GM21825 (cell line): ENCODE data around the gene FAM204A.

Experiments used
- ATAC-seq: cut with Tn5 transposase; IDR thresholded peaks from one replicate; pipeline ENCODE4 v1.9.1; 2021; ENCODE audit warnings: mild to moderate bottlenecking, moderate library complexity; ENCODE audit not compliant: unreplicated experiment

FAM204A gene

DNA sequence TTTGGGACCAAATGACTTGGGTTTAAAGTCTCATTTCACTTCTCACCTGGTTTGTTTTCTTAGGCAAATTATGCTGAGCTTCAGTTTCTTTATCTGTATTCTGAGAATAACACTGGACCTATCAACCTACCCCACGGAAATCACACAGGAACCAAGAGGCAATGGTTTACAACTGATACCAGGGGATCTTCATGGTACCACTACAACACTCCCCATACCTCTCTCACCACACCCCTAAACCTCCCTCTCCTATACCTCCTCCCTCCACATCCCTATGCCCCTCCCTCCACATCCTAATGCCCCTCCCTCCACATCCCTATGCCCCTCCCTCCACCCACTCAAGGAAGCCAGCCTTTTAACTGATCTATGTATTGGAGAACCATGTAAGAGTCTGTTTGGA lies 9.9 kb downstream of the FAM204A start:
- peak; percentile 78 for ATAC-seq

DNA sequence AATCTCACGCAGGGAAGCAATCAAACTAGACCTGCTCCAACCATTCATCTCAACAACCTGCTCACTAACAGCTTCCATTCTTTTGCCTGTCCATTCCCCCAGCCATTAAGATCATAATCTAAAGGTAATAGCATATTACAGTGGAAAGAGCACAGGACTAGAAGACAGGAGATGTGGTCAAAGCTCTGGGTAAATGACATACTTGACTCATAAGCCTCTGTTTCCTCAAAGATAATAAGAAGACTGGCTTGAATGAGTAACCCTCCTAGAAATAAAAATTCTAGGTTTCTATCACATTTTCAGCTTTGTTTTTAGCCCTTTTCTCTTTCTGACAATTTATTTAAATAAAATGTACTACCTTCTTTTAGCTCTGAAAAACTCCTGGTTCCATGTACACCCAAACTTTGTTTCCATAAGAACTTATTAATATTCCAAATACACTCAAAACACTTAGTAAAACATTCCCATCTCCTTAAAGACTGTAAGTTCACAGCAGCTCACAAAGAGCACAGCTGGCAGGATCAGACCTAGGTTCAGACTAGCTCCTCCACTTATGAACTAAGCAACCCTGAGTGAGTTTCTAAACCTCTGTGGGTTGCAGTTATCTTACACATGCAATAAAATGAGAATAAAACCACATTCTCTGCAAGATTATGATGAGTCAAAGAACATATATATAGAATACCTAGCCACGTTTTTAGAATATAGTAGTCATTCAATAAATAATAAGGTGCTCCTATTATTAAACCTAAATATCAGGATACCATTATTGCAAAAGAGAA lies 11.6 kb downstream of the FAM204A start:
- ATAC-seq = no peak

DNA sequence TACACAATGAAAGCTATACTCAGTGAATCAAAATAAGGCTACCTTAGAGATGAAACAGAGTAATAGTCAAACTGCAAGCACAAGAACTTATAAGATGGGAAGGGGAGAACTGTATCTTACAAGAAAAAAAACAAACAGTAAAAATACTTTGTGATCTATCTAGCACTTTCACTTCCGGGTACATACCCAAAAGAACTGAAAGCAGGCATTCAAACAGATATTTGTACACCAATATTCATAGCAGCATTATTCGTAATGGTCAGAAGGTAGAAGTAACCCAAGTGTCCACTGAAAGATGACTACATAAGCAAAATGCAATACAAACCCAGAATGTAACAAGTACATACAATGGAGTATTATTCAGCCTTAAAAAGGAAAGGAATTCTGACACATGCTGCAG lies 18.0 kb downstream of the FAM204A start:
- ATAC-seq = no peak

DNA sequence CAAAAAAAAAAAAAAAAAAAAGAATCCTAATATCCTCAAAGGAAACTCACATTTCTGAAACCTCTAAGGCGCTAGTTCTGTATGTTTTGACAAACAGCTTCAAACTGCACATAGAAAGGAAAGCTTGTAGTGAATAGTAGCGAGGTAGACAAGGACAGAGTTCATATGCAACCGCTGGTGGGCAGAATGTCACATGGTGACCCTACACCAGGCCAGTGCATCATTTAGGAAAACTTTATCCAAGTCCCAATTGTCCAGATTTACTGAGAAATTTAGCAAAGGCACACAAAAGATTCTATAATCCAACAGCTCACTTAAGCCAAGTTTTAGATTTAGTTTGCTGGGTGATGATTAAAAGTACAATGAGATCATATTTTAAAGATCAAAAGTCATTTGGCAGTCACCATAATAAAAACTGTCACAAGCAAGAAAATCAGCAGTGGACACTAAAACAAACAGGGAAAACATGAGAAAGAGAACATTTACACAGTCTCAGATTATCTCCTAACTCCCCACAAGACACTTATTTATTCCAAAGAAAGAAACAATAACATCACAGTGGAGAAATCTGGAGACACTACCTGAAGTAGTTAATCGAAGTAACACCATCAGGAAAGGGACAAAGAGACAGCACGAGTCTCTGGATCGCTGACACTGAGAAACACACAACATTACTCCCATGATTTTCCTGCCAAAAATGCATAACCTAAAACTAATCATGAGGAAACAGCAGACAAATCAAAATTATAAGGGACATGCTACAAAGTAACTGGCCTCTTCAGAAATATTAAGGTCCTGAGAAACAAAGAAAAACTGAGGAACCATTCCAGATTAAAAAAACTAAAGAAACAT lies 20.2 kb downstream of the FAM204A start:
- no peak for ATAC-seq

DNA sequence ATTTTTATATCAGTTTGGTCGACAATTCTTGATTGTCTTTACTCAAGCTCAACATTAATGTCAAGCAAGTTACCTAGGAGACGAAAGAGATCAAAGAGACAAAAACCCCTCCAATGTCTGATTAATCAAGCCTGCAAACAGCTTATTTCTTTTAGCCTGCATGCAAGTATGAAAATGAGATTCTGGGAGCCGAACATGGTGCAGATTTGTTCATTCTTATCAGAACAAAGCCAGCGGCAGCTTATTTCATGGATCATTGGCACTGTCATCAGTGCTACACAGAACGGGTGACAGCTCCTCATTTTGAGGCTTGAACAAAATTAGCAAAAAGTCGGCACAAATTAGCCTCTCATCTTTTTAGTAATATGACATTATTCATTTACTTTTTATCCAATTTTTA lies 26.5 kb downstream of the FAM204A start:
- no peak for ATAC-seq

DNA sequence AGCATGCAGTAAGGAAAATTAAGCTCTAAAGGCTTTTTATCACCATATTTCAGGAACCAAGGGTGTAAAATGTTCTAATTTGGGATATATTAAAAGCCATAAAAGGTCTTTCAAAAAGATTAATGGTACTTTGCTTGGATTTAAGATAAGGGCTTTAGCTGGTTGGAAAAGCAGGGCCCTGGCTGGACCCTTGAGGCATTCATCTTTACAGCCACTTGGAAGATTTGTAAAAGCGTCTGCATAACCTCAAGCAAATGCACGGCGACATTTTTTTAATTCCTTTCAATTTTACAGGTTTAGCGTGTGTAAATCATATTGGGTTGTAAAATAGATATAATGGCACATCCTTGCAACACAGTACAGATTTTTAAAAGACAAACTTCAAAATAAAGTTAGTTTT lies 27.2 kb downstream of the FAM204A start:
- no peak for ATAC-seq

DNA sequence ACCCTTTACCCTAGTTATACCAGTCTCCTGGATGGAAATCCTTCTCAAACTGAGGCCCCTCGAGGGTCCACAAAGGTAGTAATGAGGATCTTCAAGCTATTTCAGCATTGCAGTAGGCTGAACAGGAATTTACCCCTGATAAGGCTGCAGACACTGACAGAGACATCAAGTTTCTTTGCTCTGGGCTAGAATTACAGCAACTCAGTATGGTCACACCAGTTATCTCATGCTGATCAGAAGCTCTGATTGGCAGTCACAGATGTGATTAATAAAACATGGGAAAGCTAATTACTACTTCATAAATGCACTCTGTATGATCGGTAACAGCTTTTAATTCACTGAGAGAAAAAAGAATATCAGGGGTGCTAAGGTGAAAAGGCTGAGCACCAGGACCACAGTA lies 30.6 kb downstream of the FAM204A start:
- no peak for ATAC-seq

DNA sequence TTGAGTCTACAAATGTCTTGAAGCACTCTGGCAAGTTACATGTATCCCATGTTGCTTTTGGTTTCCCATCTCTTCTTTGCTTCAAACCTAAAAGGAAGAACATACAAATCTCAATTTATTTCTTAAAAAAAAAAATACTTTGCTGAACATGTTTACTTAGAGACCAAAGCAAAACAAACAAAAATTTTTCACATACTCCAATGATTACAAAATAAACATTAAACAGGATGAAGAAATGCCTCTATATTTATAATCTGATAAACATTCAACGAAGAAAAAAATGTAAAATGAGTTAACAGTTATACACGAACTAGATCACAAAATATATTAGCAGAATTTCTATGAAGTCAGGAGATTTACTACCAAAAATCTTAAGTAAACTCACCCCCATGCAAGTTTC lies 31.3 kb downstream of the FAM204A start:
- ATAC-seq = no peak

DNA sequence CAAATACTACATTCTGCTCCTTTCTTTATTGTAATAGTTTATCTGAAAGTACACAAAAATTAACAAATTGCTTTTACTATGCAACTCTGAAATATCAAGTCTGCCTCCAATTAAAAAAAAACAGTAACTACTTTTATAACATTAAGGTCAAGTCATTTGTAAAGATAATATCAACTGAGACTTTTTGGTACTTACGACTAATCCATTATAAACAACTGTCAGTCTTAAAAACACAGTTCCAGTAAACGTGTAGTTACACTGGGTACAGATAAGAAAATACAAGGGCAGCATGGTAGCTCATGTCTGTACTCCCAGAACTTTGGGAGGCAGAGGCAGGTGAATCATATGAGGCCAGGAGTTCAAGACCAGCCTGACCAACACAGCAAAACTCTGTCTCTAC lies 32.2 kb downstream of the FAM204A start:
- no peak for ATAC-seq

DNA sequence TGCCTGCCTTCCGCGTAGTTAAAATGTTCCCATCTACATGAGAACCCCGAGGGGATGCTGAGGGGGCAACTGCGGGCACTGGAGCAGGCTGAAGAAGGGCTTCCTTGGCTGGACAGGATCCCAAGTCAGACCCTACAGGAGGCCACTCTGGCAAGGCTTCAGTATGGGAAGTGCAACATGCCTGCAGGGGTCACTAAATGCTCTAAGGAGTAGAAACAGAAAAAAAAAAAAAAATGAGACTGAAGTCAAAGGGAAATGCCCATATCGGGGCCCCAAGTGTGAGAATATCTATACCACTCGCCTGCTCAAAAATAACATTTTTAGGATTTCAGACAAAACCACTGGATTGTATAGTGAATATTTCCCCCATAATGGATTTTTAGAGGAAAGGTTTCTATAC lies 33.5 kb downstream of the FAM204A start:
- ATAC-seq = no peak

DNA sequence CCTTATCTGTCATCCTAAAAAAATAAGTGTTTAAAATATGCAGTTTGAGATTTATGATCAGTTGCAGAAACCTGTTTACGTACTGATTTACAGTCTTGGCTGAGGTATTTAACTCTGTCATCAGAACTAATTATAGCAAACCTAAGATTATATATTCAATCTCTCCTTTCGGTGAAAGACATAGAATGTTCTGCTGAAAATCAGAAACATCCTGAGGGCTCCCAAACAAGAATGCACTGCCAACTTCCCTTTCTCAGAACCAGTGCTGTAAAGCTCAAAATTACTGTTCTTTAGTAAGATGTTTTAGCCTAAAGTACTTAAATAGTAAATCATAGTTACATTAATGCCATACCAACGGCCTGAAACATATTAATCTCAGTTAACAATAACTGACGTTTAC lies 34.3 kb downstream of the FAM204A start:
- ATAC-seq = no peak

DNA sequence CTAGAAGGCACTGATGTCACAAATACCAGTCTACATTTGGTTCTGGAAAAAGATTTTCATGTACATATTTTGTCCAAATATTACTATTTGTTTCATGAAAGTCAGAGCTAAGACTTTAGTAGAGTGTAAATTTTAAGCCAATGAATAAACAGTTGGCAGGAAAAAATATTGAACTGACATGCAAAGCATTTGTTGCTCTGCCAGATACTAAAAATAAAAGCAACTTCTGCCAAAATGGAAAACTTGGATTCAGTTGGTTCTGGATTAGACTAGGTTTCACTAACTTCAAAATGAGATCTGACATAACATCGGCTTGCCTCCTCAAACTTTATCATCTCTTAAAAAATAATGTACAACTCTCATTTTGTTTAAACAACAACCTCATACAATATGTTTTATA lies 34.9 kb downstream of the FAM204A start:
- no peak for ATAC-seq

DNA sequence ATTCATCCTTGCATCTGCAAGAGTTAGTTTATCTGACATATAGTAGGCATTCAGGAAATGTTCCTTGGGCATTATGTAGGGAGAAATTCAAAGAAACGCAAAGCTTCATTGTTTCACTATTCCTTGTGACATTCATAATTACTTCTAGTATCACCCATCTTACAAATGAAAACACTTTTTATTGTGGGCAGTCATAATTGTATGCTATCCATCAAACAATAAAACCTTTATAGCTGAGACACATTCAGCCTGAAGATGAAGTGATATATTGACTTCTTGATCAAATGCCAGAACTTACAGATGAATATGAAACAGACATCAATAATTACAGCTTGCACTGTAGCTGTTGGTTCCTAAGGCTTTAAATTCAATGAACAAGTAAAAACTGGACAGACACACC lies 36.4 kb downstream of the FAM204A start:
- ATAC-seq = no peak

DNA sequence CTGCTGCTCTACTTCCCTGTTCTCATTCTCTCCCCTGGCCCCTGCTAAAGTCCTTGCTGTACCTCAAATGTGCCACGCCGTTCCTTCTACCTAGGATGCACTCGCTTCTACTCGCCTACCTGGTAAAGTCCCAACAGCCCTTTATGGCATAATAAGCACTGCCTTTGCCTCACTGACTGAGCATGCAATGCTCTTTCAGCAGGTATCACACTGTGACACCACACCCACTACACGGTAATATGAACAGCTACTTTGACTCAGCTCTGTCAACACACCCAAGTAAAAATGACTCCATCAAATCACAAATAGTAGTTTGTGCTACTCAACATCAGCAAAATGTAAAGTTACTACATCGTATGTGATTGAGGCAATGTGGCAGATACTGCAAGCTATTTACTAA lies 37.6 kb downstream of the FAM204A start:
- ATAC-seq = no peak

DNA sequence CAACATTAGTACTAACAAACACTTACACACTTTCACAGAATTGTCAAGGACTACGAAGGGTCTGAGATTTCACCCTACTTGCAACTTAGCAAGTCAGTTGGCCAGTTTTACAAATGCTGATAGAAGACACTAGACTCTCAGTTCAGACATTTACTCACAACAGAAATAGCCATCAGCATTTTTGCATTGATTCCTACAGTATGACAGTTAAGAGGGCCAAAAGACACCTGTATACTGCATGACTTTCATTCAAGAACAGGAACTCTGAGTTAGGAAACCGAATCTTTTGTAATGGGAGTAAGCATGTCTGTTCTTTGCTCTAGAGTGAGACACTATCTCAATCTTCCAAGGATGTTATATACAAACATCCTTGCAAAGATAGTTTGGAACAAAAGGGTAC lies 40.9 kb downstream of the FAM204A start:
- ATAC-seq = no peak

DNA sequence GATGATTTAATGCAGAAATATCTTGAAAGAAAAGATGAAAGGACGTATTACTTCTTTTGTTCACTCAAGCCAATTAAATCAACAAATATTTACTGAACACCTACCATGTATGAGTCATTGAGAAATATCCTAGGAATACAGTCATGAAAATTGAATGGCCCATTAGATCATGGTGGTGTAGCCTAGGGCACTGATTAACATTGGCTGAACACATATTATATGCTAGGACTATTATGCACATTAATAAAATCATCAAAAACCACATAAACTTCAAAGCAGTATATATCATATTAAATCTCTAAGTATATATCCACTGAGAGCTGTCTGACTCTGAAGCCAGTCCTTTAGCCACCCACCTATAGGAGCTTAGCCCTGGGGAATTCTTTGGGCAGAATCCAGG lies 41.8 kb downstream of the FAM204A start:
- ATAC-seq = no peak

DNA sequence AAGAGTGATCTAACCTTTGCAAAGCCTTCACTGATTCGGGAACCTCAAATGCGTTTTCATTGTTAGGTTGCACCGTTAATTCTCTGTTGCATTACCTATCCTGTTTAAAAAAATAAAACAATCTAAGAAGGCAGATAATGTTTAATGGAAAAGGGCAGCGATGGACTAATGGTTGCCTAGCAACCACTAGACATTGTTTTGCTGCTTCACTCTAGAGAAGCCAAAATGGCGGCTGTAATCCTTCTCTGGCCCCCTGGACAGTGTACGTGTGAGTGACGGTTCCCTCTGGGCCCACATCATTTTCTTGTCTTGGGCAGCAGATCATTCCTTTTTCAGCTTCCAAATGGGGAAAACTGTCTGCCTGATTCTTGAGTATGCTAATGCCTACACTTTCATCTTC lies 43.3 kb downstream of the FAM204A start:
- no peak for ATAC-seq

DNA sequence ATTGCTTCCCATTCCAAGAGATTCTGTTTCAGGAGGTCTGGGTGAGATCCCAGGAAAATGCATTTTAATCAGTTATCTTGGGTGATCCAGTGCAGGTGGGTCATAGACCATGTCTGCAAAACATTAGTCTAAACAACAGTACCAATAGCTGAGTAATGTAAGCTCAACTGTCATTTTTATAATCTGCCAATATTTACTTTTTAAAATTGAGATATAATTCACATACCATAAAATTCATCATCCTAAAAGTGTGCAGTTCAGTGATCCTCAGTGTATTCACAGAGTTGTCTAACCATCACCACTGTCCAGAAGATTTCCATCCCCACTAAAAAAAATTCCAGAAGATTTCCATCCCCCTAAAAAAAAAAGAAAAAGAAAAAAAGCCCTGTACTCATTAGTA lies 51.0 kb downstream of the FAM204A start:
- no peak for ATAC-seq

DNA sequence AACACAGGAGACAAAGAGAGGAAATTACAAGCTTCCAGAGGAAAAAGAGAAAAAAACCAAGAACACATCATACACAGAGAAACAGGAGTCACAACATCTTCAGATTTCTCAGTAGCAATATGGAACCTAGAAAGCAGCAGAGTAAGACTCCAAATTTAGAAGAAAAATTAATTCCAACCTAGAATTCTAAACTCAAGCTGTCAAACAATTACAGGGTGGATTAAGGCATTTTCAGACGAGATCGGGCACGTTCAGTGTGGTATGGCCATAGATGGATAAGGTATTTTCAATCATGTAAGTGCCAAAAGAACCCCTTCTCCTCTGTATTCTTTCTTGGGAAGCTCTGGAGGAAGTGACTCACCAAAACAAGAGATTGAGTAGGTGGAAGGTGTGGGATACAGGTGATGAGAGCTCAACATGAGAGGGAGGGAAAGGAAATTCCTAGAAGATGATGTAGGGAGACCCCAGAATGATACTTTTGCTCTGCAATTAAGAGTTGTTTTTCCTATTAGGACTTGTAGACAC lies 51.6 kb downstream of the FAM204A start:
- no peak for ATAC-seq

DNA sequence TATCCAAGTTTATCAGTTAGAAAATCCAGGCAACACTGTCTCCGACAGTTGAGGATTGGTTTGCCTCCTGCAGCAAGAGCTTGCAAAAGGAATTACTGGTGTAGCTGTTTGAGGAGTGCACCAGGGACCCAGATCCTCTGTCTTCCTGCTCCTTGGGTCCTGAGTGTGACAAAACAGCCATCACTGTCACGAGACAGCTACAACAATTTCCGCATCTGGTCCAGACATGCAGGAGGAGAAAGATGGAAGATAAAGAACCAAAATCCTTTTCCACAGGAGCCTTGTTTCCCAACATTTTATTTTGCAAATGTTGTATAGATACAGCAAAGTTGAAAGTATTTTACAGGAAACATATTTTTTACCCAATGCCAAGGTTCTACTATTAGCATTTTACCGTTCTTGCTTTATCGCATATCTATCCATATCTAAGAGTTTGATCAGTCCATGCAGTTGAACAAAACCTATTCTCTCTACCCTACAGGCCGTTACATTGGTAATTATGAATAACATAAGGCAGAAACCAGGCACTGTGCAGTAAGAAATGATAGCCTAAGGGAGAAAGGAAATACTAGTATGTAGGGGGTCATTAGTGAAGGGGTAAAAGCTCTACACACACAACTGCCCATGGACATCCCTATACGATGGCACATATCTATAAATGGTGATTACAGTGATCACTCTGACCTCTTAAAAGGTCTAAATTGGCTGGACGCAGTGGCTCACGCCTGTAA lies 54.9 kb downstream of the FAM204A start:
- ATAC-seq = no peak

DNA sequence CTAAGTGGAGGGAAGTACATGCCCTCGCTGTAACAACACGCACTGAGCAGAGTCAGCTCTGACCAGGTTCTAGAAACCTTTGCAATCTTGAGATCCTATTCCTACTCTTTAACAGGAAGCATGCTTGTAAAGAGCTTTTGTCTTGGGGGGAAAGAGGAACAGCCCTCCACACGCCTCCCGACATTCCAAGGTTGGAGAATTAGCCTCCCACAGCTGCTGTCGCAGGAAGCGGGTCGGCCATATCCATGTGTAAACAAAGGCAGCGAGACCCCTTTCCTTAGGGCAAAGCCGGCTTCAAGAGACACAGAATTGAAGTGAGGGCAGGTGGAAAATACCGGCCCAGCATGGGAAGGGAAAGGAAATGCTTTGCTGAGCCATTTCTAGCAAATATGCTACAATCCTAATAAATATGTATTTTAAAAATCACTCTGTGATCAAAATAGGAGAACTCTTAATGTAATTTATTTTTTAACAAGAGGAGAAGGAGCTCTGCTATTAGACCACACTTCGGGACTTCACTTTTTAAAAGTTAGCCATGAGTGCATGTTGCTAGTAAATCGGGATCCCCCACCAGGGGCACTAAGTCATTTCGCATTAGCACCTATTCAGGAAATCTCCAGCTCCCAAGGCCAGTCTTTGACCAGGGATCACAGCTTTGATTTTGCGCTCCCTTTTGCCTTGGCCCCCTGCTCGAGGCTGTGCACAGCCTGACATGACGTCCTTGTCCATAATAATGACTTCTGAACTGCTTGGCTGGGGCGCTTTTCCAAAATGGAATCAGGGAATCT lies 55.9 kb downstream of the FAM204A start:
- no peak for ATAC-seq
